GM13977 (cell line): ENCODE data around the gene EIF5B.

Source experiments
- DNase-seq: peaks from one replicate; pipeline ENCODE4 v3.0.0; 2012; ENCODE audit warnings: low spot score
- CTCF ChIP-seq: IDR thresholded peaks from 2 replicates; pipeline ENCODE4 v1.5.1; 2012; ENCODE audit warnings: mild to moderate bottlenecking, control low read depth; ENCODE audit not compliant: insufficient read depth; ENCODE audit errors: extremely low read depth, missing control alignments
- in situ Hi-C: fragments of 300-500 bp; cut with MboI; formaldehyde crosslinking; loops from one replicate; pipeline ENCODE4 v1.12.0; 2022; ENCODE audit warnings: low sequenced_read_pairs, low pct_unique_long_range_greater_than_20kb, mixed read lengths, inconsistent platforms; ENCODE audit not compliant: unreplicated experiment

Gene EIF5B

GRCh38 chr2:99448556-99448955, 111.4 kb downstream of the EIF5B start:
- TF ChIP-seq CTCF, result no peak
- in situ Hi-C loops, result no loop called here
- DNase-seq, result no peak

GRCh38 chr2:99450199-99450598, 113.0 kb downstream of the EIF5B start:
- DNase-seq, result no peak
- in situ Hi-C loops, result no loop called here
- TF ChIP-seq CTCF, result no peak
